GM18870 (cell line): ENCODE data around the gene MYO15A.

Experiments
- ATAC-seq: cut with Tn5 transposase; IDR thresholded peaks from one replicate; pipeline ENCODE4 v1.9.1; 2021; ENCODE audit warnings: moderate library complexity; ENCODE audit not compliant: unreplicated experiment

The MYO15A gene

GRCh38 chr17:18184143-18185031, 75.8 kb downstream of the MYO15A start:
- ATAC-seq: no peak

- no peak for ATAC-seq
Measured at GRCh38 chr17:18185391-18185790, 76.8 kb downstream of the MYO15A start.

GRCh38 chr17:18185832-18186626, 77.5 kb downstream of the MYO15A start:
- ATAC-seq: no peak

- no peak for ATAC-seq
Measured at GRCh38 chr17:18186627-18186982, 78.0 kb downstream of the MYO15A start.

- ATAC-seq: no peak
Measured at GRCh38 chr17:18187226-18187625, 78.7 kb downstream of the MYO15A start.

- no peak for ATAC-seq
Measured at GRCh38 chr17:18187821-18188761, 79.5 kb downstream of the MYO15A start.

GRCh38 chr17:18190628-18191235, 82.2 kb downstream of the MYO15A start:
- no peak for ATAC-seq

GRCh38 chr17:18191236-18191667, 82.7 kb downstream of the MYO15A start:
- no peak for ATAC-seq

GRCh38 chr17:18191967-18192366, 83.4 kb downstream of the MYO15A start:
- ATAC-seq: no peak

- ATAC-seq: no peak
Measured at GRCh38 chr17:18194394-18194793, 85.8 kb downstream of the MYO15A start.

- no peak for ATAC-seq
Measured at GRCh38 chr17:18194804-18195203, 86.2 kb downstream of the MYO15A start.

- no peak for ATAC-seq
Measured at GRCh38 chr17:18195246-18195645, 86.7 kb downstream of the MYO15A start.

- ATAC-seq: no peak
Measured at GRCh38 chr17:18197535-18198194, 89.1 kb downstream of the MYO15A start.

- ATAC-seq: no peak
Measured at GRCh38 chr17:18198530-18198929, 90.0 kb downstream of the MYO15A start.

- ATAC-seq: no peak
Measured at GRCh38 chr17:18201108-18201507, 92.6 kb downstream of the MYO15A start.

- no peak for ATAC-seq
Measured at GRCh38 chr17:18203308-18203707, 94.8 kb downstream of the MYO15A start.

- no peak for ATAC-seq
Measured at GRCh38 chr17:18205861-18206260, 97.3 kb downstream of the MYO15A start.

GRCh38 chr17:18206962-18207361, 98.4 kb downstream of the MYO15A start:
- ATAC-seq: no peak

GRCh38 chr17:18208092-18208491, 99.5 kb downstream of the MYO15A start:
- no peak for ATAC-seq

- ATAC-seq: no peak
Measured at GRCh38 chr17:18213666-18214270, 105.2 kb downstream of the MYO15A start.
